ENCODE results near the gene DGKD. TPM values are rescaled to one million over a fixed set of nuclear protein-coding genes. Genes with fewer than 3 reads are reported as not detected.

The DGKD gene
- total RNA-seq, 1 donor from 2014 or later = 17.7 TPM

GRCh38 chr2:233361297-233361696, 7.0 kb downstream of the DGKD start:
- Histone ChIP-seq H3K36me3 (ENCODE audit: insufficient read depth, low read length) (peaks cover 5% of the 10 kb centered on the region), H3K4me3 (ENCODE audit: insufficient read depth, low read depth, low read length) (no peak overlapping the region), H2AFZ (ENCODE audit: low read depth, low read length) (no peak overlapping the region), H3K4me2 (ENCODE audit: low read length) (no peak overlapping the region), H3K9me3 (ENCODE audit: insufficient read depth, low read depth, low read length) (no peaks in the 10 kb centered on the region), H3K9ac (ENCODE audit: low read length) (no peak overlapping the region), H3K27ac (ENCODE audit: low read depth, low read length) (no peak overlapping the region), H3K79me2 (ENCODE audit: insufficient read depth, low read length) (peaks cover 56% of the 10 kb centered on the region), H3K27me3 (ENCODE audit: insufficient read depth, low read length) (no peaks in the 10 kb centered on the region), H4K20me1 (ENCODE audit: insufficient read depth, low read length) (peaks cover 48% of the 10 kb centered on the region), H3K4me1 (ENCODE audit: insufficient read depth, low read length) (peaks cover under 1% of the 10 kb centered on the region)
- FAIRE-seq = no peak
- no peak for TF ChIP-seq CTCF (IDR thresholded peaks at IDR 0.05; ENCODE audit: insufficient read depth, low read depth, low read length)
- no peak for TF ChIP-seq EZH2 (IDR thresholded peaks at IDR 0.05; ENCODE audit: insufficient read depth, low read length)
- no peak overlapping the region for H3K27ac Mint-ChIP-seq (ENCODE audit: unreplicated experiment)
- H3K36me3 Mint-ChIP-seq (ENCODE audit: low read depth, unreplicated experiment) = no peaks in the 10 kb centered on the region
- no peak overlapping the region for H3K4me3 Mint-ChIP-seq (ENCODE audit: unreplicated experiment)
- no peak for DNase-seq (ENCODE audit: low read depth)
- peaks cover 2% of the 10 kb centered on the region for H3K9me3 Mint-ChIP-seq (ENCODE audit: unreplicated experiment)
- H3K4me1 Mint-ChIP-seq (ENCODE audit: low read depth, unreplicated experiment) = peaks cover 4% of the 10 kb centered on the region
- H3K27me3 Mint-ChIP-seq (ENCODE audit: low read depth, unreplicated experiment) = no peaks in the 10 kb centered on the region

GRCh38 chr2:233362742-233363141, 8.4 kb downstream of the DGKD start:
- TF ChIP-seq EZH2 (IDR thresholded peaks at IDR 0.05; ENCODE audit: insufficient read depth, low read length) = no peak
- no peak for TF ChIP-seq CTCF (IDR thresholded peaks at IDR 0.05; ENCODE audit: insufficient read depth, low read depth, low read length)
- Histone ChIP-seq H3K27ac (ENCODE audit: low read depth, low read length) (no peak overlapping the region), H3K27me3 (ENCODE audit: insufficient read depth, low read length) (no peaks in the 10 kb centered on the region), H3K4me1 (ENCODE audit: insufficient read depth, low read length) (no peaks in the 10 kb centered on the region), H2AFZ (ENCODE audit: low read depth, low read length) (no peak overlapping the region), H3K4me2 (ENCODE audit: low read length) (no peak overlapping the region), H3K9ac (ENCODE audit: low read length) (no peak overlapping the region), H3K9me3 (ENCODE audit: insufficient read depth, low read depth, low read length) (no peaks in the 10 kb centered on the region), H3K36me3 (ENCODE audit: insufficient read depth, low read length) (peaks cover 5% of the 10 kb centered on the region), H4K20me1 (ENCODE audit: insufficient read depth, low read length) (peaks cover 38% of the 10 kb centered on the region), H3K4me3 (ENCODE audit: insufficient read depth, low read depth, low read length) (no peak overlapping the region), H3K79me2 (ENCODE audit: insufficient read depth, low read length) (peaks cover 41% of the 10 kb centered on the region)
- Mint-ChIP-seq H3K36me3 (ENCODE audit: low read depth, unreplicated experiment) (no peaks in the 10 kb centered on the region), H3K4me3 (ENCODE audit: unreplicated experiment) (no peak overlapping the region), H3K27ac (ENCODE audit: unreplicated experiment) (no peak overlapping the region), H3K27me3 (ENCODE audit: low read depth, unreplicated experiment) (no peaks in the 10 kb centered on the region), H3K4me1 (ENCODE audit: low read depth, unreplicated experiment) (no peaks in the 10 kb centered on the region), H3K9me3 (ENCODE audit: unreplicated experiment) (peaks cover 2% of the 10 kb centered on the region)
- DNase-seq (ENCODE audit: low read depth) (no peak), FAIRE-seq (no peak)

- no peak for TF ChIP-seq EZH2 (IDR thresholded peaks at IDR 0.05; ENCODE audit: insufficient read depth, low read length)
- no peak for TF ChIP-seq CTCF (IDR thresholded peaks at IDR 0.05; ENCODE audit: insufficient read depth, low read depth, low read length)
- Histone ChIP-seq H3K27me3 (ENCODE audit: insufficient read depth, low read length) (no peaks in the 10 kb centered on the region), H4K20me1 (ENCODE audit: insufficient read depth, low read length) (peaks cover 31% of the 10 kb centered on the region), H3K4me2 (ENCODE audit: low read length) (no peak overlapping the region), H3K79me2 (ENCODE audit: insufficient read depth, low read length) (peaks cover 35% of the 10 kb centered on the region), H3K9ac (ENCODE audit: low read length) (no peak overlapping the region), H3K4me1 (ENCODE audit: insufficient read depth, low read length) (no peaks in the 10 kb centered on the region), H3K27ac (ENCODE audit: low read depth, low read length) (no peak overlapping the region), H3K4me3 (ENCODE audit: insufficient read depth, low read depth, low read length) (no peak overlapping the region), H3K36me3 (ENCODE audit: insufficient read depth, low read length) (peaks cover 5% of the 10 kb centered on the region), H3K9me3 (ENCODE audit: insufficient read depth, low read depth, low read length) (no peaks in the 10 kb centered on the region), H2AFZ (ENCODE audit: low read depth, low read length) (no peak overlapping the region)
- Mint-ChIP-seq H3K27ac (ENCODE audit: unreplicated experiment) (no peak overlapping the region), H3K4me1 (ENCODE audit: low read depth, unreplicated experiment) (no peaks in the 10 kb centered on the region), H3K27me3 (ENCODE audit: low read depth, unreplicated experiment) (no peaks in the 10 kb centered on the region), H3K36me3 (ENCODE audit: low read depth, unreplicated experiment) (no peaks in the 10 kb centered on the region), H3K9me3 (ENCODE audit: unreplicated experiment) (peaks cover 2% of the 10 kb centered on the region), H3K4me3 (ENCODE audit: unreplicated experiment) (no peak overlapping the region)
- no peak for DNase-seq (ENCODE audit: low read depth)
- FAIRE-seq = no peak
Observed at GRCh38 chr2:233363744-233364235, 9.5 kb downstream of the DGKD start.
